ENCODE measurements around the gene NEO1. TPM values are rescaled to one million over a fixed set of nuclear protein-coding genes. Genes with fewer than 3 reads are reported as not detected.

Gene NEO1
- total and polyA plus RNA-seq, 2 of the 13 experiments (the other 11 are each of a cell fraction or from before 2014, with no cell fraction given): 8.4 to 11.0 TPM

- BruUV-seq (replicated peaks): no TSS peak
- peaks cover 5 to 26% of the 10 kb centered on the region in 2 experiments; a peak in 4 of 5 replicates for H3K27me3 ChIP-seq (ENCODE audit: control insufficient read depth in 1 of 2, insufficient read depth in 2 of 2, low read length in 2 of 2)
- ATAC-seq (no peak), DNase-seq (ENCODE audit: low spot score) (no peak), FAIRE-seq (no peak)
- no peaks in the 10 kb centered on the region for H4K20me1 ChIP-seq (ENCODE audit: insufficient read depth, low read length)
- H3K4me1 ChIP-seq (ENCODE audit: insufficient read depth, low read length): no peaks in the 10 kb centered on the region
- no peaks in the 10 kb centered on the region for H3K36me3 ChIP-seq (replicated peaks in 1 of 2; ENCODE audit: control insufficient read depth in 1 of 2, insufficient read depth in 2 of 2, low read length in 2 of 2)
- intact Hi-C loops (cut with micrococcal nuclease; ENCODE audit: unreplicated experiment) (no loop called here), in situ Hi-C loops (cut with HindIII; ENCODE audit: extremely low pct_ligation_motif_present, low pct_unique_long_range_greater_than_20kb) (no loop called here)
- no peaks in the 10 kb centered on the region for H3K9me3 ChIP-seq (ENCODE audit: low read length)
- no peak overlapping the region for H3K4me2 ChIP-seq (ENCODE audit: low read depth, low read length)
- no peak overlapping the region for H3K9ac ChIP-seq (ENCODE audit: insufficient read depth, low read depth, low read length)
- H2AFZ ChIP-seq (ENCODE audit: low read length): no peak overlapping the region
- CTCF ChIA-PET (ENCODE audit: low intra/inter-chr PET ratio, low total read pairs): no interaction called here
- H3K79me2 ChIP-seq (ENCODE audit: insufficient read depth, low read length): no peaks in the 10 kb centered on the region
- 25% methylated on average over 7 of the region's 9 CpGs for WGBS (ENCODE audit: low lambda C conversion rate)
- no peak overlapping the region for H3K27ac ChIP-seq (ENCODE audit: extremely low read length, insufficient read depth, low read length)
- POLR2A ChIA-PET: no interaction called here
- H3K4me3 ChIP-seq (replicated peaks in 1 of 3; ENCODE audit: insufficient read depth in 1 of 3, low read depth in 2 of 3, low read length in 3 of 3): no peak overlapping the region
- TF ChIP-seq PHB2 (IDR thresholded peaks at IDR 0.05; ENCODE audit: partially characterized antibody): no peak
- no peak for TF ChIP-seq NR2F1 (CRISPR knock-in tag; IDR thresholded peaks at IDR 0.05)
- no peak for TF ChIP-seq STAT6 (CRISPR knock-in tag; IDR thresholded peaks at IDR 0.05; ENCODE audit: borderline replicate concordance)
- TF ChIP-seq ZNF142 (CRISPR knock-in tag; IDR thresholded peaks at IDR 0.05): no peak
- TF ChIP-seq MIXL1 (CRISPR knock-in tag; IDR thresholded peaks at IDR 0.05): no peak
- no peak for TF ChIP-seq CEBPZ (IDR thresholded peaks at IDR 0.05; ENCODE audit: low read length)
- TF ChIP-seq ZNF691 (CRISPR knock-in tag; IDR thresholded peaks at IDR 0.05; ENCODE audit: borderline replicate concordance, low read depth): no peak
Observed at GRCh38 chr15:73340502-73341192, 288.4 kb downstream of the NEO1 start.
